Fibroblast of upper back skin (primary cell): ENCODE data around the gene AKR1C2.
"Not testable (repeated sequence)": the region's sequence is repeated elsewhere in the genome, so short reads cannot be mapped to it uniquely, and the experiment has no call there.

ENCODE experiments used
- DNase-seq: peaks from one replicate; pipeline ENCODE4 v3.0.0-alpha.2; 2013

Gene AKR1C2

DNA sequence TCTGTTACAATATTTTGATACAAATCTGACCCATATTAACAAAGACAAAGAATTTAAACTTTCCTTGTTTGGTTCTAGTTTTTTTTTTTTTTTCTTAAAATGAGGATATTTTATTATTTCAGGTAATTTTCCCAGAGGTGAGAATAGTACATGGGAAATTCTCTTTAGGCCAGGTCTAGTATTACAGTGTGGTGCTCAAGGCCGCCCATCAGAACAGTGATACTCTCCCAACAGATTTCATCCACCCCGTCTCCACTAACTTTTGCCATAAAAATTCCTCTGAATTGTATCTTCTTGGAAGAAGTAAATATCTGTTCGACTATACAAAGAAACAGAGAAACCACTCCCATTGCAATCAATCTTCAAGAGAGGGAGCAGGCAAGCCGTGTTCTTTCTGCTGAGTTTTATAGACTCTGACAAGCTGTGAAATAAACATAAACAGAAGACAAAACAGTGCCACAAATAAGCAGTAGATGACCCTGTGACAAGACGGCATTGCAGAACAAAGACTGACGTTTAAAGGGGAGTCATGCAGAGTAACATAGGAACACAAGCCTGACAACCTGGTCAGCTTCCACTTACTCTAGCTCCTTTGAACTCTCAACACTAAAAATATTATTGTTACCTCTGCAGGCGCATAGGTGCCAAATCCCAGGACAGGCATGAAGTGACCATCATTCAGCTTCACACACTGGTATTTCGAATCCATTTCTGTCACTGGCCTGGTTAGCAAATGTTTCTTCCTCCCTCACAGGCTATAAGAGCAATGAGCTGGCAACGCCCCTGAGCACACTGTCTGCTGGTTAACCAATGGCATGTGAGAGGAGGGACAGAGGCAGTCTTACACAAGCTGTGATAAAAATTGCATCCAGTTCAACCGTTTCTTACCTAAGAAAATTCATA lies at the start of gene AKR1C2:
Gene AKR1C2 (minus strand): TSS at position 731 of the 903 bp plus-strand sequence. CDS start 22 bp downstream, at position 709.
- peak; percentile 17 for DNase-seq

DNA sequence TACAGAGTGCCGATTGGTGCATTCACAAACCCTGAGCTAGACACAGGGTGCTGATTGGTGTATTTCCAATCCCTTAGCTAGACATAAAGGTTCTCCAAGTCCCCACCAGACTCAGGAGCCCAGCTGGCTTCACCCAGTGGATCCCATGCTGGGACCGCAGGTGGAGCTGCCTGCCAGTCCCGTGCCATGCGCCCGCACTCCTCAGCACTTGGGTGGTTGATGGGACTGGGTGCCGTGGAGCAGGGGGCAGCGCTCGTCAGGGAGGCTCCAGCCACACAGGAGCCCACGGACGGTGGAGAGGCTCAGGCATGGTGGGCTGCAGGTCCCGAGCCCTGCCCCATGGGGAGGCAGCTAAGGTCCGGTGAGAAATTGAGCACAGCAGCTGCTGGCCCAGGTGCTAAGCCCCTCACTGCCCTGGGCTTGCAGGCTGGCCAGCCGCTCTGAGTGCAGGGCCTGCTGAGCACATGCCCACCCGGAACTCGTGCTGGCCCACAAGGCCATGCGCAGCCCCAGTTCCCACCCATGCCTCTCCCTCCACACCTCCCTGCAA lies 49.4 kb upstream of the AKR1C2 start:
- not testable (repeated sequence) for DNase-seq

DNA sequence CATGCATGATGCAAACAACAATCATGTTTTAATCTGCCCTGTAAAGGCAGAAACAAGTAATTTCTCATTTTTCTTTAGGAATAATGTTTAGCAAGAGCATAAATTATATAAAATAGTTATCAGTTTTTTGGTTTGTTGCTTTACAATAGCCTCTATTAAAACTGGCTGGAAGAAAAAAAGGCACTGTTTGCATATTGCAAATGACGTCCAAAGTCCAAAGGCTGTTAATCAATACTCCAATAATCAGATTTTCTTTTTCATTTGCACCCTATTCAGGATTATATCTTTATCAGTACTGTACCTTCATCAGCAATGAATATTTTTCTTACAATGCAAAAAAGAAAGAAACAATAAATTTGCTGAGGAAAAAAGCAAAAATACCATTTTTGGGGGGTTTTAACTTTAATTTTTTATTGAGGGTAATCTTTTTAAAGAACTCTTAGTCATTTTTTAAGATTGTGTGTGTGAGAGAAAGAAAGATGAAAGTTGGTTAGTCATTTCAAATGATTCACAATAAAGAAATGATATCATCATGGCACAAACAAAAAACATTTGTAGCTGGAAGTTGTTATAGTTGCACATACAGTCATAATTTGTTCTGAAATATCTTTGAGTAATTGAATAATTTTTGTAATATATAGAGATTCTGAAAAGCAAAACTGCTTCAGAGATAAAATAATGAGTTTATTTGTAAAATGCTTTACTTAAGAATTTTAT lies 44.4 kb upstream of the AKR1C2 start:
- no peak for DNase-seq

DNA sequence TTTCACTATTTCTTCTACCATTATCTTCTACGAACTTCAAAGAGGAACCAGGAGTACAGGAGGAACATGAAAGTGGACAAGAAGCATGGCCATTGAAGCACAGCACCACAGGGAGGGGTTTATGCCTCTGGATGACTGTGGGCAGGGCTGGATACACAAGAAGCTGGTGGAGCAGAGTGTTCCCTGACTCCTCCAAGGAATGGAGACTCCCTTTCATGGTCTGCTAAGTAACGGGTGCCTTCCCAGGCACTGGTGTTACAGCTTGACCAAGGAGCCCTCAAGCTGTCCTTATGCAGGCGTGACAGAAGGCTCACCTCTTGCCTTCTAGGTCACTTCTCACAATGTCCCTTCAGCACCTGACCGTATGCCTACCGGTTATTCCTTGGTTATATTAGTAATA lies 43.4 kb upstream of the AKR1C2 start:
- DNase-seq, result not testable (repeated sequence)

DNA sequence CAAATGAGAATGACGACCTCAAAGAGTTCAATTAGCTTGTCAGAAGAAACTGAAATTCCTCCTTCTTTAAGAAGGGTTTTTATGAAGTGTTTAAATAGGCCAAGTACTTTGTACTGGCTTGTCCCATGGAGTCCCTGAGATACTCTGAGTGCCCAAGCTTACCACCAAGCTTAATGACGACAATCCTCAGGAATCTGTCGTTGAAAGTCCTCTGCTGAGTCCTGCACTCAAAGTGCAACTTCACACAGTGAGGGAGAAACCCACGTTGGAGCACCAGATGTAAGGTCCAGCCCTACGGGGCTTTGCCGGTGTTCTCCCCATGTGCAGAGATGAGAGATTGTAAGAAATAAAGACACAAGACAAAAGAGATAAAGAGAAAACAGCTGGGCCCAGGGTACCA lies 42.8 kb upstream of the AKR1C2 start:
- DNase-seq, result no peak

DNA sequence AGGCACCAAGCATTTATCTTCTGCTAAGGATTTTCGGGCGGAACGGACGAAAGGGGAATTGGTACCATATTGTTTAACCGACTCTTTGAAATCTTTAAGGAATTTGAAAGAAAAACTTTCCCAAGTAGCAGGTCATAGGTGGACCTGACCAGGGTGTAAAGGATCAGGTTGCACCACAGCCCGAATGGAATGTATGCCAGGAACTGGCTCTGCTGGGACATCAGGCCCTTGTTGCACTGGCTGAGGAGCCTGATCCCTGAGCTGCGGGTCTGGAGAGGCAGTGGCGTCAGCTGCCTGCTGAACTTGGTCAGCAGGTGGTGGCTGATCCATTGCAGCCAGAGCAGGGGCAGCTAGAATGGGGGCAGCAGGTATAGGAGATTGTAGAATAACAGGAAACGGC lies 41.4 kb upstream of the AKR1C2 start:
- no peak for DNase-seq

DNA sequence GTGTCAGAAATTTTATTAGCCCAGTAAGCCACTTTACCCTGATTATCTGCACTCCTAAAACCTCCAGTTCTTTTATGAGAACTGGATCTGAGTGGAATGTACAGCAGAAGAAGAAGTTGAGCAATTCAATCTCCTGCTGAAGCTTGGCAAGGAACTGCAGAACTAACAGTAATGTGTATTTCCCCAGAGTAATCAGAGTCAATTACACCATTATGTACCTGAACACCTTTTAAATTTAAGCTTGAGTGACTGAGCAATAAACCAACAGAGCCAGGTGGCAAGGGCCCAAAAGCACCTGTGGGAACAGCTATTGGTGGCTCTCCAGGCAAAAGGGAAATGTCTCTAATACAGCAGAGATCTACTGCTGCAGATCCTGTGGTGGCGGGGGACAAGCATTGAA lies 40.1 kb upstream of the AKR1C2 start:
- no peak for DNase-seq

DNA sequence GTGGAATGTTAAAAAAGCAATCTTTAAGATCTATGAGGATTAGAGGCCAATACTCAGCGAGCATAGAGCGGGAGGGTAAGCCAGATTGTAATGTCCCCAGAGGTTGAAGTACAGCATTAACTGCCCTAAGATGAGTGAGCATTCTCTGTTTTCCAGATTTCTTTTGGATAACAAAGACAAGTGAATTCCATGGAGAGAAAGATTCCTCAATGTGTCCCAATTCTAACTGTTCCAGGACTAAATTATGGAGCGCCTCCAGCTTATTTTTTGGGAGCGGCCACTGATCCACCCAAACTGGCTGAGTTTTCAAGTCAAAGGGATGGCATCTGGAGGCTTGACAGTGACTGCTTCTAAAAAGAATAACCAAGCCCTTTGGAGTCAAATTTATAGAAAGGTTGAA lies 39.3 kb upstream of the AKR1C2 start:
- DNase-seq, result no peak

DNA sequence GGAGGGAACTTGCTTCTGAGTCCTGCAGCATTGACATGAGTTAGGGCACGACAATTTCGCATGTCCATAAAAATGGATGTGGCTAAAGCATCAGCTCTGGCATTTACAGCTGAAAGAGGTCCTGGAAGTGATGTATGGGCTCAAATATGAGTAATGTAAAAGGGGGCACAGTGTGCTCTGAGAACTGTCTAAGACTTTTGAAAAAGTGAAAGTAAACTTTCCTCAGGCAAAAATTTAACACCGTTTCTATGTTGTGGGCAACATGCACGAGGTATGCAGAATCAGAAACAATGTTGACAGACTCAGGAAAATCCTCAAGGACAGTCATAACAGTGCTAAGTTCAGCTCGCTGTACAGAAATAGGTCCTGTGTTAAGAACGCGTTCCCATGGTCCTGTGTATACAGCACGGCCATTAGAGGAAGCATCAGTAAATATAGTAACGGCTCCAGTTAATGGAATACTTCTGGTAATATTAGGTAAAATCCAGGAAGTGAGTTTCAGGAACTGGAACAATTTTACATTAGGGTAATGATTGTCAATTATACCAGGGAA lies 37.9 kb upstream of the AKR1C2 start:
- no peak for DNase-seq

DNA sequence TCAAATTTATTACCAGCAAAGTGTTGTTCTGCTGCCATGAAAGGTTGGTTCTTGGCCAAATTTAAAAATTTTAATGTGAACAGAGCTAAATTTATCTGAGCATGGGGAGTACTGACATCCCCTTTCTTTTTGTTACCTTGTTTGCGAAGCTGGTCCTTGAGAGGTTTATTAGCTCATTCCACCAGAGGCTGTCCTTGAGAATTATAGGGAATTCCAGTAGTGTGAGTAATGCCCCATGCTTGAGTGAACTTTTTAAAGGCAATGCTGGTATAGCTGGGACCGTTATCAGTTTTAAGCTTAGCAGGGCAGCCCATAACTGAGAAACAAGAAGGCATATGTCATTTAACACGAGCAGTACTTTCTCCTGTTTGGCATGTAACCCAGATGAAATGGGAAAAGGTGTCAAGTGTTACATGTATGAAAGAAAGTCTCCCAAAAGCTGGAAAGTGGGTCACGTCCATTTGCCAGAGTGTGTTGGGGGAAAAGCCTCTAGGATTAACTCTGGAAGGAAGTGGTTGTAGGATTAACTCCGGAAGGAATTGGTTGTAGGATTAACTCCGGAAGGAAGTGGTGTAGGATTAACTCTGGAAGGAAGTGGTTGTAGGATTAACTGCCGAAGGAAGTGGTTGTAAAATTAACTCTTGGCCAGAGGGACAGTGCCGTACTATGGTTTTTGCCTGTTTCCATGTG lies 37.3 kb upstream of the AKR1C2 start:
- no peak for DNase-seq

DNA sequence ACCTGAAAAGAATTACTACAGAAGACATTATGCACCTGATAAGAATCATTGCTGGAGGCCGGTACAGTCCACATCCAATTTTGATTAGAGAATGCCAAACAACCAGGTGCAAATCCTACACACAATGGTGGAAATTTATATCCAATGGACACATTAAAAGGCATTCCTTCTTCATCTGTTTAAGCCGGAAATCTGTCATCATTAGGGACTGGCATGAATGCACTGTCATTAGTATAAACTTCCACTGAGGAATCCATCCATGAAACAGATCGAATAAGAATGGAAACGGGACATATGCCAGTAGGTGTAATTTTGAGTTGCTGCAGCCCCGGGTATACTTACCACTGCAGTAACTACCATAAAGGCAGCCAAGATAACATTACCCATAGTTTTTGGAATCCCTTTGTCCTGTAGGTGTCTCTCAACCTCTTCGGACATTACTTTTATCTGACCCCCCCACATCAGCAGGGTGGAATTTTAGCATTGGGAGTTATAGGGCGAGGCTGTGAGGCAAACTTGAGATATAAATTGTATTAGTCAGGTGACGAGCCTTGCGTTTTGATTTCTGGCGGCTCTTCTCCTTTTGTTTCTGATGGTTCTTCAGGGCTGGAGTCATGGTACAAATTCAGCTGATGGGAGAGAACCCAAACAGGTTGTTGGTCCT lies 36.5 kb upstream of the AKR1C2 start:
- no peak for DNase-seq

DNA sequence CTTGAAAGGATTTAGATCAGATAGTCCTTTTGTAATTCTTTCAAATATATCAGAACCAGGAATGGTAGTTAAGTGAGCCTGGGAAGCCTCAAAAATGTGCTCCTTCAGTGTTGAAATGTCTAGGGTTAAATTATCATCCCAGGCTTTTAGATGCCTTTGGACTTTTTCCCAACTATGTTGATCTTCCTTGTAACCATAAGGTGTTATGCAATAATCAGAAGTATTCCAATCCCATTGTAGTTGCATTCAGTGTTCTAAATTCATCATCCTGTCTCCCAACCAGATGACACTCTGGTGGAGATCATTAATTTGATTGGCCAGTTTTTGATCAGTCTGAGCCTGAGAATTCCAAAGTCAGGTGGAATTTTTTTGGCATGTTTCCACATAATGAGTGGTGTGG lies 35.1 kb upstream of the AKR1C2 start:
- DNase-seq, result peak; percentile 50

DNA sequence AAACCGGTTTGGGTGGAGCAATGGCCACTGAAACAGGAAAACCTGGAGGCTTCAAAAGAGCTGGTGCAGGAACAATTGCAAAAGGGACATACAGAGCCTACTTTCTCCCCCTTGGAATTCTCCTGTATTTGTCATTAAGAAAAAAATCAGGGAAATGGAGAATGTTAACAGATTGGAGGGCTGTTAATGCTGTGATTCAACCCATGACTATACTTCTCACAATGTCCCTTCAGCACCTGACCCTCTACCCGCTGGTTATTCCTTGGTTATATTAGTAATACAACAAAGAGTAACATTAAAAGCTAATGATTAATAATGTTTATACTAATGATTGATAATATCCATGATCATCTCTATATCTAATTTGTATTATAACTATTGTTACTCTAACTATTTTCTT lies 34.4 kb upstream of the AKR1C2 start:
- DNase-seq, result no peak

DNA sequence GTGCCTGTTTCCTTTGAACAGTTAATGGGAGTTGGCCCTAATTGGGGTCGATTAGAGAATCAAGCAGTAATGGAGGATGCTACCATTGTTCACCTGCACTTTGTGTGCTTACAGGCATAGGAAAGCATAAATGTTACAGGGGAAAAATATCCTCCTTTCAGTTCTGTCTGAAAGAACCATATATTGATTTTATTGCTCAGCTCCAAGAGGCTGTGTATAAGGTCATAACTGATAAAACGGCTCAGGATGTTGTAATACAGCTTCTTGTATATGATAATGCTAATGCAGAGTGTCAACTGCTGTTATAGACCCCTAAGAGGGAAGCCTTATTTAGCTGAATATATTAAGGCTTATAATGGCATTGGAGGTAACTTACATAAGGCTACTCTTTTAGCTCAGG lies 32.9 kb upstream of the AKR1C2 start:
- DNase-seq, result no peak

DNA sequence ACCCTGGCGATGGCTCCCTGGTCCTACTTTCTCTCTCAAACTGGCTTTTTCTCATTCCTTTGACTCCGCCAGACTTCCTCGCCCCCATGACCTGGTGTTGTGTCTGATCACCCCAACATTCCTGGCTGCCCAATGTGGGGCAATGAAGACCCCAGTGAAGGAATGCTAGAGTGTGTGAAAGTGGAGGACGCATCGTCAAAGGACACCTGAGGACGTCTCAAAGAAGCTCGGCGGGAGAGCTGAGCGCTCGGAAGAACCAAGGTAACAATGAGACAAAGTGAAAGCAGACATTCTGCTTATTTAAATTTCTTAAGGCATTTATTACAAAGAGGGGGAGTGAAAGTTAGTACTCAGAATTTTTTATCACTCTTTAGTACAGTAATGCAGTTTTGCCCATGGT lies 31.7 kb upstream of the AKR1C2 start:
- DNase-seq, result no peak

DNA sequence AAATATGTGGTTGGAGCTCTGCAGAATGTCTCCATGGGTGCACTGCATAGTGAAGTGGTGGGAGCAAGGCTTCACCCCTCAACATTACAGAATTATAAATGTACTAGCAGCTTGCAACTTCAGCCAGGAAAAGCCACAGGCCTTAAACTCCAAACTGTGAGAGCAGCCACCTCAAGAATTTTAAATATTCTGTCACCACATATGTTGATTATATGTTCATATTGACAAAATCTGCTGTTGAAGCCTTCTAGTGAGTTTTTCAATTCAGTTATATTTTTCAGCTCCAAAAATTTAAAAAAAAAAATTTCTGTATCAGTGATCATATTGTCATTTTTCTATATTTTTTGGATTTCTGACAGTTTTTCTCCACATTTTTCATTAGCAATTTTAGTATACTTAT lies 30.9 kb upstream of the AKR1C2 start:
- DNase-seq, result no peak

DNA sequence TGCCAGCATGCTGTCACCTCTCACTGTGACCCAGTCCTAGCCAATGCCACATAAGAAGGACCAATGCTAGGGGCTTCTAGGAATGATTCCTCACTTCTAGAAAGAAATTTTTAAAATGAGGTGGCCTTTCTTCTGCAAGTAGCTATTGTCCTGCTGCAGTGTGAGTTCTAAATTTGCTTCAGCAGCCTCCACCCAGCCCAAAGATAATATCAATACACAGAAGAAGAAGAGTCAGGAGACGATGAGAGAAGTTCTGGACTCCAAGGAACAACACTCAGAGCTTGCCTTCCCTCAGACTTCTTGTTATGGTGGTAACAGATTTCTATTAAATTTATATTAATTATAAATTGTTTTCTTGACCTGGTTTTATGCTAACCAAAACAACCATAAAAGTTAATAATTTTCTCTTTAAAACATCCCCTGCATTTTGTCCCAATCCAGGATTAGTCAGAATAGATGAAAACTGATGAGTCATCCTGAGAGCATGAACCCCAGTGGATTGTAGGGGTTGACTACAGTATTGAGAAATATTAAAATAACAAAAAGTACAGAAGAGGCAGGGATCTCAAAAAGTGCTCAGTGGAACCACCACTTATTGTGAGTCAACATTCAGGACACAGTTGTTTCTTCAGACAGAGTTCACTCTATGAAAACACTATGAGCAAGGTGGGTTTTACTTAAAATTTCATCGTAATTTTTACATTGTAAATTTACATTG lies 29.6 kb upstream of the AKR1C2 start:
- DNase-seq, result peak; percentile 67

DNA sequence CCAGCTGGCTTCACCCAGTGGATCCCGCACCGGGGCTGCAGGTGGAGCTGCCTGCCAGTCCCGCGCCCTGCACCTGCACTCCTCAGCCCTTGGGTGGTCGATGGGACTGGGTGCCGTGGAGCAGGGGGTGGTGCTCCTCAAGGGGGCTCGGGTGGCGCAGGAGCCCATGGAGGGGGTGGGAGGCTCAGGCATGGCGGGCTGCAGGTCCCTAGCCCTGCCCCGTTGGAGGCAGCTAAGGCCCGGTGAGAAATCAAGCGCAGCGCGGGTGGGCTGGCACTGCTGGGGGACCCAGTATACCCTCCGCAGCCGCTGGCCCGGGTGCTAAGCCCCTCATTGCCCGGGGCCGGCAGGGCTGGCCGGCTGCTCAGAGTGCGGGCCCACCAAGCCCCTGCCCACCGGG lies 28.8 kb upstream of the AKR1C2 start:
- DNase-seq, result not testable (repeated sequence)

DNA sequence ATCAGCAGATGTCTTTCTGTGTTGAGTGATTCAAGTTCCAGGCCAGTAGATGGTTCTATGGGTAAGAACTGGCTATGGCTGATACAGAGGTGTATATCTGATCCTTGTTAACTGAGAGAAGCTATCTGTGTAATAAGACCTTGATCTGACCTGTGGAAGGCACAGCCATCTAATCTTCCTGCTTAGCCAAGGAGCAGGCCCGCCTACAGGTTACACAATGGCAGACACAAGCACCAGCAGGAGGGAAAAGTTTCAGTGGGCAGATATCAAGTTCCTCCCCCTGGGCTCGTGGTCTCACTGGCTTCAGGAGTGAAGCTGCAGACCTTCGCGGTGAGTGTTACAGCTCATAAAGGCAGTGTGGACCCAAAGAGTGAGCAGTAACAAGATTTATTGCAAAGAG lies 27.9 kb upstream of the AKR1C2 start:
- DNase-seq, result not testable (repeated sequence)

DNA sequence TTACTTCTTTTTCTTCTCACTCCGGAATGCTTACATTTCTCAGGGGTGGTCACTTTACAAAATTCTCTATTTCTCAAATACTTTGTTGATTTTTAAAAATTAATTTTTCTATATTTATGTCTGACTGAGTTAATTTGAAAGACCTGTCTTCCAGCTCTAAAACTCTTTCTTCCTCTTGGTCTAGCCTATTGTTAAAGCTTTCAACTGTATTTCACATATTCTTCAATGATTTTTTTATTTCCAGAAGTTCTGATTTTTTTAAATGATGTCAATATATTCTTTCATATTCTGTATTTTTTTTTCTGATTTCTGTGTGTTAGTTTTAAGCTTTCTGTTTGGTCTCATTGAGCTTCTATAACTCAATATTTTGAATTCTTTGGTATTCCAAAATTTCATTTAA lies 27.3 kb upstream of the AKR1C2 start:
- no peak for DNase-seq

DNA sequence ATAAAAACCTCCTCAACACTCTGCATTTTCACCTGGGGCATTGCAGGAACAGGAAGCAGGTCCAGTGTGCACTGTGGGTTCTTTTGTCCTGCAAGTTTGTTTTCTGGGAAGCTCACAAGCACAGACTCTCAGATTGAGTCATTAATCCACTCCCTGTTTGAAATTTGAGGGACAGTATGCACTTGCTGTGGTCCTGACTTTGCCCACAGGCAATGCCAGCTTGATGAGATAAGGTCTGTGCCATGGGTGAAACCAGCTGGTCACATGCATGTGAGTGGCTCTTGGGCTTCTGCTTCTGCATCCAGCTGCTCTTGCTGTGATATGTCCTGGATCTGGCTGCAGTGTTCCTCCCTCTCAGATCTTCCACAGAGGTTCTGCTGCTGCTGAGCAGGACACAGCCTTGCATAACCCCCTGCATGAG lies 21.8 kb upstream of the AKR1C2 start:
- not testable (repeated sequence) for DNase-seq
